HG03520 (cell line): Measurements from ENCODE around the gene TNNT3.
"Not testable (repeated sequence)": the region's sequence is repeated elsewhere in the genome, so short reads cannot be mapped to it uniquely, and the experiment has no call there.

ENCODE experiments used
- ATAC-seq: cut with Tn5 transposase; IDR thresholded peaks from one replicate; pipeline ENCODE4 v1.9.1; 2021; ENCODE audit warnings: mild to moderate bottlenecking, moderate library complexity; ENCODE audit not compliant: unreplicated experiment

TNNT3 gene

DNA sequence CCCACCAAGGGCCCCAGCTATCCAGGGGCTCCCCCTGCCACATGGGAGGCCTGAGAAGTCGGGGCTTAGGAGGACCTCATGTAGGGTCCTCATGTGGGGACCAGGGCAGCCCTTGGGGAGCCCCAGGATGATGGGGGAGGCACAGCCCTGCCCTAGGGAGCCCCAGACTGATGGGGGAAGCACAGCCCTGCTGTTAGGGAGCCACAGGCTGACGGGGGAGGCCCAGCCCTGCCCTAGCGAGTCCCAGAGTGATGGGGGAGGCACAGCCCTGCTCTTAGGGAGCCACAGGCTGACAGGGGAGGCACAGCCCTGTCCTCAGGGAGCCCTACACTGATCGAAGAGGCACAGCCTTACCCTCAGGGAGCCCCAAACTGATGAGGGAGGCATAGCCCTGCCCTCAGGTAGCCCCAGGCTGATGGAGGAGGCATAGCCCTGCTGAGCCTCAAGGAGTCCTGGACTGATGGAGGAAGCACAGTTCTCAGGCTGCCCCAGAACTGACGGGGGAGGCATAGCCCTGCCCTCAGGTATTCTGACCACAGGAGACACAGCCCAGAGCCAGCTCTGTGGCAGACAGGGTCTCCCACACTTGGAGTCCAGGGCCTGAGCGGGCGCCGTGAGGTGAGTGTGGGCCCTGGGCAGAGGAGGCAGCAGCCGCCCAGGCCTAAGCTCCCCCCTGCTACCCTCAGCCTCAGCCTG is 38.6 kb upstream of the TNNT3 start:
- no peak for ATAC-seq

DNA sequence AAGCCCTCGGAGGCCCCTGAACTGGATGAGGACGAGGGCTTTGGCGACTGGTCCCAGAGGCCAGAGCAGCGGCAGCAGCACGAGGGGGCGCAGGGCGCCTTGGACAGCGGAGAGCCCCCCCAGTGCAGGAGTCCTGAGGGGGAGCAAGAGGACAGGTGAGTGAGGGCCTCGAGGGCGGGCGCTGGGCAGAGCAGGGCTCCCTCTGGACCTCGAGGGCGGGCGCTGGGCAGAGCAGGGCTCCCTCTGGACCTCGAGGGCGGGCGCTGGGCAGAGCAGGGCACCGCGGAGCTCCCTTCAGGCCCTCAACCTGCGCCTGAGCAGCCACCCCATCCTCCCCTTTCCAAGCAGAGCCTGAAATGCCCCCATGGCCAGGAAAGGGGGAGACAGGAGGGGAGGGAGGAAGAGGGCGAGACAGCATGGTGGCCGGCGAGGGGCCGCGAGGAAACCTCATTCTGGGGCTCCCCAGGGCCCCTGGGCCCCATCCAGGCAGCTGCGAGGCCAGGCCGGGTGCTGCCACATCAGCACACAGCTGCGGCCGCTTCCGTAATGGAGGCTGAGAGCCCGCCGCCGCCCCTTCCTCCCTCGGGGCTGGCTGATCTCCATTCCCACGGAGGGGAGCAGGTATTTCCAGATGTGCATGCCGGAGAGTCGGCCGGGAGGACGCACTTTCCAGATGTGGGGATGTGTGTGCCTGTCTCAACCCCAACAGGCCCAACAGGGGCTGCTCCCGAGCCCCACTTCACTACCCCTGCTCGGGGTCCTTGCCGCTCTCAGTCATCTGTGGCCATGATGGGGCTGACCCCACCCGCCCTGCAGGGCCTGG is 37.9 kb upstream of the TNNT3 start:
- no peak for ATAC-seq

DNA sequence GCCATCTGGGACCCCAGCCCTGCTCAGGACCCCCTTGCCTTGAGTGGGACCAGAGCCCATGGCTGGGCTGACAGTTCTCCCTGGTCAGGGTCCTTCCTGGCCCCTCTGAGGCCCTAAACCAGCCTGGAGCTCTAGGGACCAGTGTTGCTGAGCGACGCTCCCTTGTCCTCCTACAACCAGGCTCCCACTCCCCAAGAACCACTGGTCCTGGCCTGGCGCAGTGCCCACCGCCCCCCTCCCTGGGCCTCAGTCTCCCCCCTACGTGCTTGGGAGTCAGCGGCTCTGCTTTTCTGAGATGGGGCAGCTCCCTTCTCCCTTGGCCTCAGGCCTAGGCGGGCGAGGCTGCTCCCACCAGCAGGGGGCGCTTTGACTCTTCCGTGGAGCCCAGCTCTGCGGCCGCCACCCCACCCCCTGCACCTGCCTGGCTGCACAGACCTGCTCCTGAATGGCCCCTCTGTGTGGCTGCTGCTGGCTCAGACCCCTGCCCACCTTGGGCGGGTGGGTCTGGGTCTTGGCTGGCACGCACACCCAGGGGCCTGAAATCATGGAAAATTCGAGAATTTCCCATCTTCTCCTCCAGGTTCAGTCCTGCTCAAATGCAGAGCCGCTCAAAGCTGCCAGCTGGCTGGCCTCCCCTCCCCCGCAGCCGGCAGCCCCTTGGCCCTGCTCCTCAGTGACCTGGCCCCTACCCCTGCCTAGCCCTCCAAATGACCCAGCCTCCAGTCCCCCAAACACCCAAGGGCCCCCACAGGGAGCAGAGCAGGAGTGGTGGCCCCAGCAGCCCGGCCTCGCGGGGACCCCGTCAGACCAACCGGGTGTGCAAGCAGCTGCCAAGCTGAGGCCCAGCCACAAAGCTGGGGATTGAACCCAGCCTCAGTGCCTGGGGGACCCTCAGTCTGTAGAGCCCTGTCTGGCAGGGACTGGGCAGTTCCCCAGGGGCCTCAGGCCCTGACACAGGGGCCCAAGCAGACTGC is 37.0 kb upstream of the TNNT3 start:
- ATAC-seq, result peak; percentile 43

DNA sequence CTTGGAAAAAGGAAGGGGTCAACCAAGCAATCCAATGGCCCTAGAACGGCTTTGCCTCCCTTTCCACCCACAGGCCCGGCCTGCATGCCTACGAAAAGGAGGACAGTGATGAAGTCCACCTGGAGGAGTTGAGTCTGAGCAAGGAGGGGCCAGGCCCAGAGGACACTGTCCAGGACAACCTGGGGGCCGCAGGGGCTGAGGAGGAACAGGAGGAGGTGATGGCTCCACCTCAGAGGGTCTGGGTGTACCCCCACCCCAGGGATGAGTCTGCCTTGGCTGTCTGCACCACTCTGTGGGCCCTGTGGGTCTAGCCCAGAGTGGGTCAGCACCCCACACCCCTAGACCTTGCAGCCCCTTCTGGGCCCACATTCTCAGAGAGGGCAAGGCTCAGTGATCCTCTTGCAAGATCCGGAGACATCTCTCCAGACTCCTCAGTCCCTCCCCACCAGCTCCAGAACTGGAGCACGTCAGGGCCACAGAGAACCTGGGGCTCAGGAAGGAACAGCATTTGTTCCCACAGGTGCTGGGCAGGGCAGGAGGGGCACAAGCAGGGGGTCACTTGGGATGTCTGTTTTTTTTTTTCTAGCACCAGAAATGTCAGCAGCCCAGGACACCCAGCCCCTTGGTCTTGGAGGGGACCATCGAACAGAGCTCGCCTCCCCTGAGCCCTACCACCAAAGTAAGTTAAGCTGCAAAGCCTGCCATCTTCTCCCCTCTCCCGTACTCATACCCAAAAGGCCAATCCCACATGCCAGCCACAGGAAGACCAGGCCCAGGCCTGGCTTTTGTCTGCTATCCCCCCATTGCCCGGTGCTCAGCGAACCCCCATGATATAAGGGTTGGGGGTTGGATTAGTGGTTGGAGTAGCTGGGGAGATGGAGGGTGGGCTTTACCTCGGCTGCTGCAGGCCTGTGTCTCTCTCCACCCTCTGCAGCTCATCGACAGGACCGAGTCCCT is 35.9 kb upstream of the TNNT3 start:
- no peak for ATAC-seq

DNA sequence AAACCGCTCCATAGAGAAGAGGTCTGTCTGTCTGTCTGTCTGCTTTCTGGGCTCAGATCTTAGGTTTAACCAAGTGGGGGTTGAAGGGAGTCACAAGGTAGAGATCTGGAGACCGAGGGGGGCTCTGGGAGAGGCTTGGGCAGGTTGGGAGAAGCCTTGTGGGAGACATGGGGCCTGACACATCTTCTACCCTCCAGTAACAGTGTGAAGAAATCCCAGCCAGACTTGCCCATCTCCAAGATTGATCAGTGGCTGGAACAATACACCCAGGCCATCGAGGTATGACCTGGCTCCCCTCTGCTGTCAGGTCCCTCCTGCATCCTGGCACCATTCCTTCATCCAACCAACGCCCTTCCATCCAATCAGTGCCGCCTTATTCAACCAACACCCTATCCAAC is 35.2 kb upstream of the TNNT3 start:
- no peak for ATAC-seq

DNA sequence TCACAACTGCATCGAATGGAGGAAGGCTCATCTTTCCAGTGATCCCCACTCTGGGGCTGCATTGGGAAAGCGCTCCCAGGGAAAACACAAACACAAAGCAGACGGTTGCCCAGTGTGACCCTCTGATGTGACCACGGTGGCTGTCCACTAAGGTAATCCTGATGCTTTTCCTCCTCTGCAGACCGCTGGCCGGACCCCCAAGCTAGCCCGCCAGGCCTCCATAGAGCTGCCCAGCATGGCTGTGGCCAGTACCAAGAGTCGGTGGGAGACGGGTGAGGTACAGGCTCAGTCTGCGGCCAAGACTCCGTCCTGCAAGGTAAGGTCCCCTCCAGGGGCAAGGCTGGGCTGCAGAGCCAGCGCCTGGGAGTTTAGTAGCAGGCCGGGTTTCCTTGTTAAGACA is 33.0 kb upstream of the TNNT3 start:
- not testable (repeated sequence) for ATAC-seq

DNA sequence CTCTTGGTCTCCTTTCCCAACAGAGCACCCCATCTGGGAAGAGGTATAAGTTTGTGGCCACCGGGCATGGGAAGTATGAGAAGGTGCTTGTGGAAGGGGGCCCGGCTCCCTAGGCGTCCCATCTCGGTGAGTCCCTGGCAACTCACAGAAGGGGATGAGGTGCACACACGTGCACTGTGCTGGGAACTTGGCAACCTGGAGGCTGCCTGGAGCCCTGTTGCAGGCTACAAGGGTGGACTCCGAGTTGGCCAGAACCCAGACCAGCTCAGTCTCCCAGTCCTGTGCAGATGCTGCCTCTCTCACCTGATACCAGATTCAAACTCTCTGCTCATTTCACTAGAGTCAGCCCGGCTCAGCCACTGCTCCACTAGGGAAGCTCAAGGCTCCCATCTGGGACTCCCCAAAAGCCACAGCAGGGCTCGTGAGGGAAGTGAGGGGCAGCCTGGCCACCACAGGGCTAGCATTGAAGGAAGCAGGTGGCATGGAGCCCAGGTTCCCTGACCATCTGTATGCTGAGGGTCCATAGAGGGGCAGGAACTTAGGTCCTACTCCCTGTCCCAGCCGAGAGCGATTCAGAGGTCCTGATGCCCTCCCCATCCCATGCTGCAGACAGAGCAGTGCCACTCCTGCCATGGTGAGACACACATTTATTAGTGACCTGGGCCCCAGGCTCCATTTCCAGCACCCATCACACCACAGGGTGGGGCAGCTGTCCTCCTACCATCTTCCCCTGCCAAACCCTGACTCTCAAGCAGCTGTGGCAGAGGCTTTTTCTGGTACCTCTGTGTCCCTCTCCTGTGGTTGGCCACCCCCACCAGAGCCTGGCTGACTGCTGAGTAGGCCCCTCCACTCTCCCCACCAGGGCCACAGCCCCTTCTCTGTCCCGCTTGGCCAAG is 31.8 kb upstream of the TNNT3 start:
- no peak for ATAC-seq

DNA sequence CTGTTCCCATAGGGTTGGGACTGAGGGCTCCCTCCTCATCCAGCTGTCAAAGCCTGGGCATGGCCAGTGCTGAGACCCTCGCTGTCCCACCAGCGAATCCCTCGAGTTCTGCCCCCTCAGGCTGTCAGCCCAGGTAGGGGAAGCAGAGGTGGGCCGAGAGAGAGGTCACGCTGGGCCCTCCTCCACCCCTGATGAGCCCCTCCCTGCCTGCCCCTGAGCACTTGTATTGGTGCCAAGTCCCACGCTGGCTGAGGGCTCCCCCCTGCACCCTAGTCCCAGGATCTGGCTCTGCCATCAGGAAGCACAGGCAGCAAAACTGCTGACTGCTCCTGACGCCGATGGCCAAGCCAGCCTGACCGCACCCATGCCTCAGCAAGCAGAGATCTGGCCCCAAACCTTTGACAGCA is 31.2 kb upstream of the TNNT3 start:
- no peak for ATAC-seq

DNA sequence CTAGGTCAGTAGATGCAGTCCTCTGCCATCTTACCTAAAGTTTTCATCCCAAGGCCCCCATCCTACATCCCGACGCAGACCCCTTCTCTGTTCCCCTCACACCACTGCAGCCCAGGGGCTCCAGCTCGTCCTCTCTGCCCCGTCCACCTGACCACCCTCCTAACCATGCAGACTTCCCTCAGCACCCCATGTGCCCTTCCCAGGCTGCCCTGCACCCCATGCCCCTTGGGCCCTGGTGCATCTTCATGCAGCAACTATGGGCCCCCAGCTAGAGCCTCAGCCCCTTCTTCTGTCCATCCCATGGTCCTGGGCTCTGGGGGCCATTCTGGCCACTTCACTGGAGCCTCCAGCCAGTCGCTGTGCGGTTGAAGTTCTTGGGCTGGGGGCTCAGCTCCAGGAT is 30.7 kb upstream of the TNNT3 start:
- ATAC-seq, result no peak

DNA sequence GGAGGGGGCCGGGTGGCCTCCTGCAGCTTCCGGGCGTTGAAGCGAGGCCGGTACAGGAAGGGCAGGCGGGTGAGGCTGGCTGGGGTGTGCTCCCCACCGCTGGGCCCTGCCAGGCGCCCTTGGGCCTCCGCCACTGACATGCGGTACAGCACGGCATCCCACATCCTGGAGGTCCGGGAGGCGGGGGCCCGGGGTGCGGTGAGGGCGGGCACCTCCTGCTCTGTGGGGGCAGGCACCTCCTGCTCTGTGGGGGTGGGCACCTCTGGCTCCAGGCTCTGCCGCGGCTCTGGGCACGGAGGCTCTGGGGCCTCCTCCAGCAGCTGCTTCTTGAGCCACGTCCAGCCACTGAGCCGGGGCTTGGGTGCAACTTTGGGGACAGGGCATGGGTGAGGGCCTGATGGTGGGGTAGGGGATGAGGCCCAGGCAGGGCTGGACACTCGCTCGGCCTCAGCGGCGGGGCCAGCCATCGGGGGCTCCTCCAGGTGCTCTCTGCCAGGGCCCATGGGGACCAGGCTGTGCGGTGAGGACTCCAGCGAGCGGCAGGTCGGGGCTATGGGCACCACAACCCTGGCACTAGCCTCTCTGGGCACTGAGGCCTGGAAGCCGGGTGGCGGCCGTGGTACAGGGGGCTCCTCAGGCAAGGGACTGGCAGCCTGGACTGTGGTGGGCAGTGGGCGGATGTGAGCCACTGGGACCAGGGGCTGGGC is 30.1 kb upstream of the TNNT3 start:
- ATAC-seq, result no peak

DNA sequence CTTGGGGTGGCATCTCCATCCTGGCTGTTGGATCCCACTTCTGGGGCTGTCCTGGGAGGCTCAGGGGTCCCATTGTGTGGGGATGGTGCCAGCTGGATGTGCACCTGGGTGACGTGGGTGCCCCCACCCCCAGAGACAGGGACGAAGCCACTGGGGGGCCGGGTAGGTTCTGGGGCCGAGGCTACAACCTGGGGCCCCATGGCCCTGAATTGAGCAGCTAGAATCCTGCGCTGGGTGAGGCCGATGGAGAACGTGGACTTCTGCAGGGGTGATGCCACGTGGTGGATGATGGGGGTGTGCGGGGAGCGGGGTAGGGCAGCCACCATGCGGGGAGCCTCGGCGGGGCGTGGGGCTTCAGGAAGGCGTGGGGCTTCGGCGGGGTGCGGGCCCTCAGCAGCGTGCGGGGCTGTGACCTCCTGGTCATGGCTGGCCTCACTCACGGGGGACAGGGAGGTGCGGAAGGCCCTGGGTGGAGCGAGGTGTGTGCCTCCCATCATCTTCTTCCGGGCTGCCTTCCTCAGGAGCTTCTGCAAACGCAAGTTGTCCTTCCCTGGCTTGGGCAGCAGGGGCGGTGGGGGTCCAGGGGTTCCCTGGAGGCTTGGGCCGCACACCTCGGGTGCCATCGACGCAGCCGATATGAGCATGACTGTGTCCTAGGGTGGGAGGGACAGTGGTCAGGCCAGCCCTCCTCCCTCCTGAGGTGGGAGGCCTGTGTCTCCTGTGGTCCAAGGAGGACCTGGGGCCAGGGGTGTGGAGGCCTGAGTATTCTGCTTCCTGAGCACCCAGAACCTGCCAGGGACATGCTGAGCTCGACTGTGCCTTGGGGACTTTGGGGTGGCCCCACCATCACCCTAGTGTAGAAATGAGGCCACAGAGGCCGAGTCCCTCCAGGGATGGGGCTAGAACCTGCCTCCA is 29.3 kb upstream of the TNNT3 start:
- no peak for ATAC-seq

DNA sequence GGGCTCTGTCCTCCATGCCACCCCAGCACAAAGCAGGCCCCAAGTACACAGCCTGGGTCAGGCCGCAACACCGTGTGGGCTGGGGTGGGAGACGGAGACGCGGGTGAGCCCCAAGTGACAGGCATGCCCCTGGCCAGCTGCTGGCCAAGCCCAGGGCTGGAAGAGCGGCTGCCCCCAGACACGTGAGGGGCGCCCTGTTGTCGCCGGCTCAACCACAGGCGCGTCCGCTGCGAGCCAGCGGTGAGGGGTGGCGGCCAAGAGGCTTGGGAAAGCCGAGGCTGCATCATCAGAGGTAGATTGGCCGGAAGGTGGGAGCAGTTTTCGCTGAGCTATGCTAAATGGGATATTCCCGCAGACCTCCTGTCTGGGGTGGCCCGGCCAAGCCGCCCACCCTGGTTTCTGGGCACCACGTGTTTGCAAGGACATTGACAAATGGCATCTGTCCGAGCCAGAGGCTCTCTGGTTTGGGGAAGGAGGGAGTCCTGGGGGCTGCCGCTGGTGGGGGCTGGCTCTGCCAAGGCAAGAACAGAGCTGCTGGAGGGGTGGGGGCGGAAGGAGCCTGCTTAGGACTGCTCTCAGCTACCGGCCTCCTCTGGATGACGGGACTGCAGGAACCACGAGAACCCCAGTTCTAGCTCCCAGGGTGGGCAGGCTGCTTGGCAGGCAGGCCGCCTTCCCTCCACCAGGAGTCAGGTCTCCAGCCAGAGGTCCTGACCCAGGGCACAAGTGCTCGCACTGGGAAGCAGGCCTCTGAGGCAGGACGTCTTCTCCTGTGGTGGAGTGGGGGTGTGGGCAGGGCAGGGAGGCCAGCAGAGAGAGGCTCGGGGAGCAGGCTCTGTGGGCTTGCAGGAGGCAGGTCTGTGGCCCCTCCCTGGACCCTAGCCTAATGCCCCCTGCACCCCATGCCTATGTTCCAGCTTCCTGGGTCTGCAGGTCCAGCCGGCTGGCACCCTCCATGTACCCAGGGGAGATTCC is 28.4 kb upstream of the TNNT3 start:
- no peak for ATAC-seq

DNA sequence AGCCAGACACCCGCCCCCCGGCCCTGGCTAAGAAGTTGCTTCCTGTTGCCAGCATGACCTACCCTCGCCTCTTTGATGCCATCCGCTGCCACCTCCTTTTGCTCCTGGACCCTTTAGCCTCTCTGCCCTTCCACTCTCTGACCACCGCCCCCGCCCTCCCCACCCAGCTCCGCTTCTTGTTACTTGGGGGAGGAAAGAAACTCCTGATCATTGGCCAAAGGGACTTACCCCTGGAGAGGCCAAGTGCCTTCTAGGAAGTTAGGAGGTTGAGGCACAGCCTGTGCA is 27.7 kb upstream of the TNNT3 start, which contains the start of gene PRR33:
Gene PRR33 (minus strand): TSS at position 65 of the 285 bp plus-strand sequence. CDS start 1,311 bp downstream, outside the sequence.
- no peak for ATAC-seq

DNA sequence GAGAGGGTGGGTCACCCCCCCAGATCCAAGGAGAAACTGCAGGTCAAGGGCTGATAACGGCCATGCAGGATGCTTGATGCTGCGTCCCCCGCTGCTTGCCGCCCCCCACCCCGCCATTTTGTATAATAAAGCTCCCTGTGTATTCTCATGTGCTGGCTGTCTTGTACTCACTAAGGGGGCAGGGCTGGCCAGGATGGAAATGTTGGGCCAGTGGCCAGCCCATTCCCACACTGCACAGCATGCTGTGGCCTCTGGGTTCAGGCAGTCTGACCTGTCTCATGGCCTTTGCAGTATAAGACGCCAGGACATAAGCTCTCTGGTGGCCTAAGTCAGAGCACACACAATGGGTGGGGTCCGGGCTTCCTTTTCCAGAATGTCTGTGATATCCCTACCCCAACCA is 27.4 kb upstream of the TNNT3 start:
- ATAC-seq, result no peak

DNA sequence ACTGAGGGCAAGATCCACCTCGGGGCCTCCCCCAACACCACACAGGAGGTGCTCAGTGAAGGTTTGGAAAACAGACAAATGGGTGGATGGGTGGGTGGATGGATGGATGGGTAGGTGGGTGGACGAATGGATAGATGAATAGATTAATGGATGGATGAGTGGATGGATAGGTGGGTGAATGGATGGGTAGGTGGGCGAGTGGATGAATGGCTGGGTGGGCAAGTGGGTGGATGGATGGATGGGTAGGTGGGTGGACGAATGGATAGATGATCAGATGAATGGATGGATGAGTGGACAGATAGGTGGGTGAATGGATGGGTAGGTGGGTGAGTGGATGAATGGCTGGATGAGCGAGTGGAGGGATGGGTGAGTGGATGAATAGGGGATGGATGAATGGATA is 26.9 kb upstream of the TNNT3 start:
- ATAC-seq, result no peak

DNA sequence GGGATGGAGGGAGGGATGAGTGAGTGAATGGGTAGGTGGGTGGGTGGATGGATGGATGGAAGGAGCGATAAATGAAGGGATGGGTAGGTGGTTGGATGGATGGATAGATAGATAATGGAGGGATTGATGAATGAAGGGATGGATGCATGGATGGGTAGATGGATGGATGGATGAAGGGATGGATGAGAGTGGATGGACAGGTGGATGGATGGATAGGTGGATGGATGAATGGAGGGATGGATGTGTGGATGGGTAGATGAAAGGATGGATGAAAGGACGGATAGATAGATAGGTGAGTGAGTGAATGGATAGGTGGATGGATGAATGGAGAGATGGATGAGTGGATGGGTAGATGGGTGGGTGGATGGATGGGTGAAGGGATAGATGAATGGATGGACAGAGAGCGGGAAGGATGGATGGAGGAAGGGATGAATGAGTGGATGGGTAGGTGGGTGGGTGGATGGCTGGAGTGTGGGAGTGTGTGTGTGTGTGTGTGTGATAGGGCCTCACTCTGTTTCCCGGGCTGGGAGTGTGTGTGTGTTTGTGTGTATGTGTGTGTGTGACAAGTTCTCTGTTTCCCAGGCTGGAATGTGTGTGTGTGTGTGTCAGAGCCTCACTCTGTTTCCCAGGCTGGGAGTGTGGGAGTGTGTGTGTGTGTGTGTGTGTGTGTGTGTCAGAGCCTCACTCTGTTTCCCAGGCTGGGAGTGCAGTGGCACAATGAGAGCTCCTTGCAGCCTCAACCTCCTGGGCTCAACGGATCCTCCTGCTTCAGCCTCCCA is 25.7 kb upstream of the TNNT3 start:
- ATAC-seq, result no peak
